NCI-H524 (cell line): ENCODE results near the gene ACSS2.

Experiments used
- DNase-seq, 2 experiments: peaks; one replicate each; lab custom pipeline; 2025; lab: John Stamatoyannopoulos, UW

Gene ACSS2

GRCh38 chr20:34915749-34916455 lies 39.5 kb downstream of the ACSS2 start:
- DNase-seq: peak in 1 of 2 experiments; percentile 19

DNA sequence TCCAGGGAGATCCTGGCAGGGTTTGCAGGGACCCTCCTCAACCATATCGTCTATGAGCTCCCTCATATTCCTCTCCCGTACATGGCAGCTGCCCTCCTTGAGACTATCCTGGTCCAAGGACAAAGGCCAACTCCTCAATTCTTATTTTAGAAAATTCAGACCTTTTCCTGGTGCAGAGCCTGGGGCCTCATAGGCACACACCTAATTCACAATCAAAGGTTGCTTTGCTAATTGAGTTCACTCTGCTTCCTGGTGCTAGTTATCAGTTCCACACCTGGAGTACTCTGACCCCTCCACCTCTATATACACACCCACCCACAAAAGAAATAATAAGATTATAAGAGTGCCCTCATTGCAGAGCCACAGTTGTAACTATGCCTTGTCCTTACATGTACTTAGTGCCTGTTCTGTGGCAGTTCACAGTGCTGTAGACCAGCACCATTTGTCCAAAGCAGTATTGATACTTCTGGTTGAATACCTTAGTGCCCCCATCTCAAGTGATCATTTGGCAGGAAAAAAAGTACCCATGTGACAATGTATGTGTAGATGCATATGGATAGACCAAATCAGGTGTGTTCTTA lies 40.5 kb downstream of the ACSS2 start:
- no peak for DNase-seq

DNA sequence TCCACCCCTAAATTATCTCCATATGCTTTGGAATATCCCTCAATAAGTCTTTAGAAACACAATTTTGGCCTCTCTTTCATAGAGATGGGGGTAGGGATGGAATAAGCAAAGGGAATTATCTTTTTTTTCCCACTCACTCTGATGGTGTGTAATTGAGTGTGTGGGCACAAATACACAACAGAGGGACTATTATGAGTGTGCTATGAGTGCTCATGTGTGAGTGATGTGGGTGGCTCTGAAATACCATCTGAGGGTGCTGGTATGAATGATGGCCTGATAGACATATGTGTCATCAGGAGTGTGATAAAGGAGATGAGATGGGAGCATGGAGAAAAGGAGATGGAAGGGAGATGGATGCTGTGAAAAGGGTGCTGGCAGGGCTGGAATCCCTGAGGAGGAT lies 43.6 kb downstream of the ACSS2 start:
- DNase-seq: no peak

DNA sequence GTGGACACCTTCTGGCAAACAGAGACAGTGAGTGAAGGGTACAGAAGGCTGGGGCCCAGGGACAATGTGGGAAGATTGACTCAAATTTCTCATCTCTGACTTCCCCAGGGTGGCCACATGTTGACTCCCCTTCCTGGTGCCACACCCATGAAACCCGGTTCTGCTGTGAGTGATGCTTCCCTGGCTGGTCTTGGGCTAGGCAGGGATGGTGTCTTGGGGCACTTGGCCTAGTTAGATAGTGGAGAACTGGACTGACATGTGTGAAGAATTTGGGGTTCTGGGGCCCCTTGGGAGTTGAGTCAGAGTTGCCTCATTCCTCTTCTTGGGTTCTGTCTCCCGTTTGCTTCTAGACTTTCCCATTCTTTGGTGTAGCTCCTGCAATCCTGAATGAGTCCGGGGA lies 45.0 kb downstream of the ACSS2 start:
- no peak for DNase-seq

- no peak for DNase-seq
Measured at GRCh38 chr20:34922654-34923381, 46.4 kb downstream of the ACSS2 start.

- DNase-seq: no peak
Measured at GRCh38 chr20:34923414-34923813, 47.0 kb downstream of the ACSS2 start.

- DNase-seq: no peak
Measured at GRCh38 chr20:34925341-34925740, 48.9 kb downstream of the ACSS2 start.

DNA sequence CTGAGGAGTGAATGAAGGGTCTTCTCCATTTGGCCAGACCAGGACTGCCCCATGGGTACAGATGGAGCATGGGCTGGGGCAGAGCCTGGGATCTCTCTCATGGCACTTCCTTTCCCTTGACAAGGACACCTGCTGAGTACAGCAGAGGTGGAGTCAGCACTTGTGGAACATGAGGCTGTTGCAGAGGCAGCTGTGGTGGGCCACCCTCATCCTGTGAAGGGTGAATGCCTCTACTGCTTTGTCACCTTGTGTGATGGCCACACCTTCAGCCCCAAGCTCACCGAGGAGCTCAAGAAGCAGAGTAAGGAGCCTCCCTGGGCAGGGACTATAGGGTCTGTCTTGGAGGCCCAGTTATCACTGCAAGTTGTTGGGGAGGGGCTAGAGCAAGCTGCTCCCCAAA lies 49.6 kb downstream of the ACSS2 start:
- no peak for DNase-seq

- no peak for DNase-seq
Measured at GRCh38 chr20:34926581-34926980, 50.2 kb downstream of the ACSS2 start.

GRCh38 chr20:34927736-34928135 lies 51.3 kb downstream of the ACSS2 start:
- DNase-seq: no peak

DNA sequence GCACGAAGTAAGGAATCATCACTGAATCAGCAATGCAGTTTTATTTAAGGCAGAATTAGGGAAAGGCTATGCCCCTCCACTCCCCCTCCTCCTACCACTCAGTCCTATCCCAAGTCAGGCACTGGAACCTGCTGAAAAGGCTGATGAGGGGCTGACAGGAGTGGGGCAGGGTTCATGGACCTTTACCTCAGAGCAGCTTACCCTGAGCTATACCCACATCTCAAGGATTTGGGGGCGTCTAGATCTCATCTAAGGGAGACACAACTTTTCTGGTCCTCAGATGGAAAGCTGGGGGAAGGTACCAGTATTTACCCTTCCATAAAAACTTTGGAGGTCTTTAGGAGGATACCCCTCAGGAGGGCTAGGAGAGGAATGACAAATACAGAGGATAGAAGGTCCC lies 52.0 kb downstream of the ACSS2 start:
- no peak for DNase-seq

GRCh38 chr20:34931771-34932170 lies 55.4 kb downstream of the ACSS2 start:
- no peak for DNase-seq

DNA sequence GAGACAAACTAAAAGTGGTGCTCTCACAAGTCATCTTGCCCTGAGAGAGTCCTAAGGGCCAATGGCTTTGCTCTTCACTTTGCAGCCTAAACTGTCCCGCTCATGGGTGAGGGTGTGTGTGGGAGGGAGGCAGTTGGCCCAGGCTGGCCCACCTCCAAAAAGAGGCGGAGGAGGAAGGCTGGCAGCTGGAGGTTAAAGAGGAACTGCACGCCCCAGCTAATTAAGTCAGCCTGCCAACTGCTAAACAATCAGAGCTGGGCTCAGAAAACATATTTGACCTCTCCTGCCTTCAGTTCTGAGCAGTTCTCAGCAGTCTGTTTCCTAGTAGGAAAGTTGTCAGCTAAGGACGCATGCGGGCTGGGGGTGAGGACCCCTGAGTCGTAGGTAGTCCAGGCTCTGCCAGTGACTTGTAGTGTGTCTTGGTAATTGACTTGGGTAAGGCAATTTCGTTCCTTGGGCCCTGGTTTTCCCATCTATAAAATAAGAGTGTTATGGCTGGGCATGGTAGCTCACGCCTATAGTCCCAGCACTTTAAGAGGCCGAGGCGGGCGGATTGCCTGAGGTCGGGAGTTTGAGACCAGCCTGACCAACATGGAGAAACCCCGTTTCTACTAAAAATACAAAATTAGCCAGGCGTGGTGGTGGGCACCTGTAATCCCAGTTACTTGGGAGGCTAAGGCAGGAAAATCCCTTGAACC lies 62.2 kb downstream of the ACSS2 start:
- DNase-seq: peak in 1 of 2 experiments; percentile 46

DNA sequence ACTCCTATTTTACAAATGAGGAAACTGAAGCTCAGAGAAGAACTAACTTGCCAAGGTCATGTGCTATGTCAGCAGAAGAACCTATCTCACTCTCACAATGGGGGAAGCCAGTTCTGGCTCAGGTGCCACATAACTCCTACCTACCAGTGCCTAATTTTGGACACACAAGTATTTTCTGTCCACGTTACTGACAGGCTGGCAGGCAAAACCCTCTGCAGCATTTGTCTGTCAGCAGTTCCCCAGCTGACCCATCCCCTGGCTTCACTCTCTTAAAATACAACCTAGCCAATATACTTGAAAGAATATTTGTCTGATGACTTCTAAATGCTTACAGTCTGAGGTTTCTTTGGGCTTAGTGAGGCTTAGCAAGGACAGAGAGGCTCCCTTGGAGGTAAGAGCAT lies 63.7 kb downstream of the ACSS2 start:
- no peak for DNase-seq

DNA sequence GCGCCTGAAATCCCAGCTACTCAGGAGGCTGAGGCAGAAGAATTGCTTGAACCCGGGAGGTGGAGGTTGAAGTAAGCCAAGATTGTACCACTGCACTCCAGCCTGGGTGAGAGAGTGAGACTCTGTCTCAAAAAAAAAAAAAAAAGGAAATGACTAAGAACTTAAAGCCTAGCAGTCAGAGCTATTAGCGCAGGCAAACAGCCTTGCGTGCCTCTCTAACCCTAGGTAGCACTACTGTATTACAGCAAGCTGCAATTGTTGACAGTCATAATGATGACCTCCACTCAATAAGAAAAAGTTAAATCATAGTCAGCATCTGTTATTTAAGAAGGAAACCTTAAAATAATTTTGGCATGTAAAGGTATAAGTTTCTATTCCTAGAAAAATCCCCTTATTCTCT lies 64.8 kb downstream of the ACSS2 start:
- DNase-seq: no peak

GRCh38 chr20:34942301-34942700 lies 65.9 kb downstream of the ACSS2 start:
- DNase-seq: no peak

DNA sequence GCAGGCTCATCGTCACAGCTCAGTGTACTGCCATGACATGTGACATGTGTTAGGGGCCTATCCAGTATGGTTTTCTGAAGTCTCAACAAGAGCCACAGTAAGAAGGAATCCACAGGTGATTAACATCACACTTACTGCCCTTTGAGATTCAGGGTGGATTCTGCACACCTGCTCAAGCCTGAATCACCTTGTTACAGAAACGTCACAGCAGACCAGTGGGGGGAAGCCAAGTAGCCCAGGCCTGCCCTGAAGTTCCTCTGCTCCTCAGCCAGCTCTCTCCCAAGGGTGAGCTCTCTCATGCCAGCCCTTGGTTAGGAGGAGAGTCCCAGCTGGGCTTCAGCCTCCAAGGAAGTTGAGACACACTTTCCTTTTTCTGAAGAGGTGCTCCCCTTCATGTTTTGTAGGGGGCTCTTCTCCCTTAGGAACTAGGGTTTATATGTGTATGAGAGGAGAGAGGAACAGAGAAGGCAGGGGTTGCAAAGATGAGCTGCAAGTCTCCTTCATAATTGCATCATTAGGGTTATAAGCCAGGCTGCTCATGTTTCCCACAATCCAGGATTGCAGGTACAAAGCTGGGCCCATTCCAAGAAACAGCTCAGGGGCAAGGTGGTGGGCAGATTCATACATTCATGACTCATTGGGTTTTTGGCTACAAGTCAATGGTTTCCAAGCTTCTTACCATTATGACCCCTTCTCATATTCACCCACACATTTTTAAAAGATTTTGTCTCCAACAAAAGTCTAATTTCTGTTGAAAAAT lies 67.6 kb downstream of the ACSS2 start:
- no peak for DNase-seq

DNA sequence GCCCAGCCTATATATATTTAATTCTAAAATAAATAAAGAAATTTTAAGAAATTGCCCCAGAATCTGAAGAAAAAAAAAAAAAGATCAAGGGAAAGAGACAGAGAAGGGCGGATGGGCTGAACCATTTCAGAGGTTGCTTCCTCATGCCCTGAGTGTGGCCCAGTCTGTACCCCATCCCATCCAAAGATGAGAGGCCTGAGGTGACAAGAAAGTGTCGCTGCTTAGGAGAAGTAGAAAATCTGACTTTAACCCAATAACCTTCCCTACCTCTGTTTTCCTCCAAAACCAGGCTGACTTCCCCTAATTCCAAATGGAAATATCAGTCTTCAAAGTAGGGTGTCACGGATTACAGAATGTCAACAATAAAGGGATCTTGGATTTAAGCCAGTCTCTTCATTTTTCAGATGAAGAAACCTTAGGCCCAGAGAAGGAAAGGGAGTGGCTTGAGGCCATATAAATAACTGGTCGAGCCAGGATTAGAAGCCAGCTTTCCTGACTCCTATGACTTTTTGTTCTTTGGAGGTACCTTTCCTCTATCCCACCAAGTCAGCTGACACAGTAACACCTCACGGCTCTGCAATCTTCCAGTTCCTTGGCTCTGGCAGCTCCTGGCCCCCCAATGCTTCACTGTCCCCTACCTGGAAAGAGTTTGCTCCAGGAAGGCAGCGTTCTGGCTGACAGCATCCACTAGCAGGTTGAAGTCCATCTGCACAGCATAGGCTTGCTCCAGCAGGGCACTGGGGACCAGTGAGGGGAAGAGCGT lies 69.1 kb downstream of the ACSS2 start:
- DNase-seq: no peak

DNA sequence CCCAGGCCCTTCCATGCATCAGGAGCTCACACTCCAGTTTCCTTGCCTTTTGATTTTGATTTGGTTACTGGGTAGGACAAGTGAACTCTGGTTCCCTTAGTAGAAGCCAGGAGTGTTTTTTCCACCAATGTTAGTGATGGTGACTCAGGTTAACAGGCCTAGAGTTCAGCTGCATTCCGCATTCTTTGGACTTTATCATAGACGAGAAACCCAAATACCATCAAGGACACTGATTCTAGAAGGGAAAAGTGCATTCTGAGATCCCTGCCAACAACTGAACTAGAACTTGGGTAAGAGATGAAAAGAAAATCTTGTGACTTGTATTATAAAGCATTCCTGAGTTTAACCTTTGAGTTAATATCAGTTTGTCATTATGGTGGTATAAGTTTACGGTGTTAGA lies 70.2 kb downstream of the ACSS2 start:
- DNase-seq: no peak

- no peak for DNase-seq
Measured at GRCh38 chr20:34947336-34947735, 70.9 kb downstream of the ACSS2 start.

DNA sequence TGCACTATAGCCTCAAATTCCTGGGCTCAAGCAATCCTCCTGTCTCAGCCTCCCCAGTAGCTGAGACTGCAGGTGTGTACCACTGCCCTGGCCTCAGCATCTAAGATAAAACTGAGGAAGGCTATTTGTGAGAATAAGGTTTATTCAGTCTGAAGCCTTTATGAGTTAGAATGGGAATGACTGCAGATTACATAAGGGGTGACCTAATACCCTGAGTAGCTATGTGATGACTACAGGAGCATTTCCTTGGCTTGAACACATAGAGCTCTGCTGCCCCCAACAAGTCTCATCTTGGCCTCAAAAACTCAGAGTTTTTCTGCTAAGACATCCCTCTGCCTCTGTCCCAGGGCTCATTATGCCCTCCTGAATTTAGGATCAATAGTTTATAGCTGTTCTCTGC lies 71.6 kb downstream of the ACSS2 start:
- no peak for DNase-seq
